IMR-90 (cell line): Measurements from ENCODE around the gene SPNS2. TPM values are rescaled to one million over a fixed set of nuclear protein-coding genes. Genes with fewer than 3 reads are reported as not detected.
A peak's percentile ranks its signal among the peaks of the same experiment; 100 is the strongest.

Experiments used
- ATAC-seq: fragments of 200-7000 bp; cut with Tn5 transposase; 2 replicates; pipeline ENCODE4 v1.9.1; 2020; ENCODE audit warnings: low read depth, mild to moderate bottlenecking, moderate library complexity
- BruUV-seq: library from RNA; stranded (reverse); fragments of 400-500 nt; replicated peaks from 2 replicates; lab custom pipeline; 2021; lab: Mats Ljungman, UMichigan
- CTCF ChIA-PET: fragments of 300-600 bp; formaldehyde crosslinking; extraction: SDS; loops from one replicate; lab custom pipeline; 2021; ENCODE audit warnings: antibody characterized with exemption; lab: Yijun Ruan, JAX
- POLR2A ChIA-PET: fragments of 300-600 bp; sonication (Branson Sonifier 250); formaldehyde crosslinking; loops from one replicate; lab custom pipeline; 2022; ENCODE audit warnings: antibody characterized with exemption; ENCODE audit not compliant: unreplicated experiment; lab: Charles Lee
- DNase-seq: peaks from one replicate; pipeline ENCODE4 v3.0.0; 2013
- H2AFZ ChIP-seq: replicated peaks from 2 replicates; pipeline ENCODE3; 2013; ENCODE audit warnings: low read length, mild to moderate bottlenecking; ENCODE audit not compliant: poor library complexity
- H2AK5ac ChIP-seq: 2 replicates; pipeline ENCODE4 v1.6.1; 2013; ENCODE audit warnings: low read depth, low read length, inconsistent platforms
- H2AK9ac ChIP-seq: replicated peaks from 2 replicates; pipeline ENCODE3; 2013; ENCODE audit warnings: mild to moderate bottlenecking, low read depth, low read length, moderate library complexity; ENCODE audit not compliant: poor library complexity
- H2BK120ac ChIP-seq: 2 replicates; pipeline ENCODE4 v1.6.1; 2013; ENCODE audit warnings: low read depth, low read length, inconsistent platforms
- H2BK15ac ChIP-seq: 3 replicates; pipeline ENCODE4 v1.6.1; 2013; ENCODE audit warnings: low read depth, low read length, inconsistent platforms
- H2BK20ac ChIP-seq: 2 replicates; pipeline ENCODE4 v1.6.1; 2013; ENCODE audit warnings: low read depth, mild to moderate bottlenecking, inconsistent platforms, low read length, moderate library complexity
- H2BK5ac ChIP-seq: 2 replicates; pipeline ENCODE4 v1.6.1; 2013; ENCODE audit warnings: mild to moderate bottlenecking, low read depth, low read length, inconsistent platforms; ENCODE audit not compliant: poor library complexity, severe bottlenecking
- H3K14ac ChIP-seq: replicated peaks from 2 replicates; pipeline ENCODE4 v1.6.1; 2013; ENCODE audit warnings: low read depth, low read length, inconsistent platforms
- H3K18ac ChIP-seq: 2 replicates; pipeline ENCODE4 v1.6.1; 2013; ENCODE audit warnings: low read depth, low read length, control low read depth
- H3K23ac ChIP-seq: 2 replicates; pipeline ENCODE4 v1.6.1; 2013; ENCODE audit warnings: low read depth, low read length, inconsistent platforms
- H3K27ac ChIP-seq: 2 replicates; pipeline ENCODE4 v1.5.1; 2013; ENCODE audit warnings: mild to moderate bottlenecking, control low read depth, low read length; ENCODE audit not compliant: insufficient read depth
- H3K27me3 ChIP-seq: 2 replicates; pipeline ENCODE4 v1.6.1; 2013; ENCODE audit warnings: low read length; ENCODE audit not compliant: control insufficient read depth, insufficient read depth
- H3K36me3 ChIP-seq: 2 replicates; pipeline ENCODE4 v1.6.1; 2013; ENCODE audit warnings: low read length, mixed read lengths; ENCODE audit not compliant: control insufficient read depth, insufficient read depth
- H3K4ac ChIP-seq: 2 replicates; pipeline ENCODE4 v1.6.1; 2013; ENCODE audit warnings: low read depth, low read length, inconsistent platforms
- H3K4me1 ChIP-seq: 2 replicates; pipeline ENCODE4 v1.6.1; 2013; ENCODE audit warnings: low read length, mixed read lengths; ENCODE audit not compliant: control insufficient read depth, insufficient read depth
- H3K4me2 ChIP-seq: 2 replicates; pipeline ENCODE4 v1.6.1; 2013; ENCODE audit warnings: low read depth, mild to moderate bottlenecking, control low read depth, low read length, moderate library complexity
- H3K4me3 ChIP-seq: 2 replicates; pipeline ENCODE4 v1.5.1; 2013; ENCODE audit warnings: low read depth, mild to moderate bottlenecking, control low read depth, low read length, moderate library complexity; ENCODE audit not compliant: insufficient read depth
- H3K56ac ChIP-seq: 2 replicates; pipeline ENCODE4 v1.6.1; 2013; ENCODE audit warnings: low read length, inconsistent platforms; ENCODE audit not compliant: insufficient read depth; ENCODE audit errors: extremely low read depth
- H3K79me1 ChIP-seq, 2 experiments: 2 replicates each; pipeline ENCODE4 v1.6.1; 2013; ENCODE audit warnings: low read length in 2 of 2, inconsistent platforms in 1 of 2, low read depth in 1 of 2
- H3K9ac ChIP-seq: 2 replicates; pipeline ENCODE4 v1.6.1; 2013; ENCODE audit warnings: low read depth, low read length, control low read depth
- H3K9me1 ChIP-seq: 2 replicates; pipeline ENCODE4 v1.6.1; 2013; ENCODE audit warnings: low read length, inconsistent platforms; ENCODE audit not compliant: insufficient read depth
- H3K9me3 ChIP-seq: 2 replicates; pipeline ENCODE4 v1.6.1; 2013; ENCODE audit warnings: low read length; ENCODE audit not compliant: control insufficient read depth, insufficient read depth
- H4K20me1 ChIP-seq: 2 replicates; pipeline ENCODE4 v1.6.1; 2013; ENCODE audit warnings: low read length, inconsistent platforms; ENCODE audit not compliant: insufficient read depth
- H4K5ac ChIP-seq: 2 replicates; pipeline ENCODE4 v1.6.1; 2013; ENCODE audit warnings: mild to moderate bottlenecking, low read depth, low read length, control low read depth
- H4K8ac ChIP-seq, 2 experiments: 2 replicates each; pipeline ENCODE4 v1.6.1; 2013; ENCODE audit warnings: low read depth in 2 of 2, low read length in 2 of 2, control low read depth in 1 of 2, inconsistent platforms in 1 of 2
- H4K91ac ChIP-seq: 2 replicates; pipeline ENCODE4 v1.6.1; 2013; ENCODE audit warnings: low read depth, low read length, inconsistent platforms; ENCODE audit not compliant: insufficient read depth
- FOS ChIP-seq: fragments of 150-350 bp; IDR thresholded peaks from 2 replicates; pipeline ENCODE4 v1.6.1; 2016; ENCODE audit warnings: low read depth, low read length
- MAFK ChIP-seq: IDR thresholded peaks from 2 replicates; pipeline ENCODE4 v1.6.1; 2012; ENCODE audit warnings: low read depth, low read length, improper control_type of control experiment
- WGBS, 2 experiments: methylation state at CpG; one replicate each; pipeline versions ENCODE4 v1.1.5 to v1.1.7; 2013; ENCODE audit warnings: missing lambda C conversion rate in 2 of 2; ENCODE audit not compliant: insufficient read length in 1 of 2; ENCODE audit errors: extremely low coverage in 2 of 2; 5-methylcytosine and 5-hydroxymethylcytosine counted together
- dilution Hi-C: fragments of 300-500 bp; cut with HindIII; formaldehyde crosslinking; loops from one replicate; pipeline ENCODE4 v1.14.3; 2018; ENCODE audit warnings: low sequenced_read_pairs; ENCODE audit not compliant: unreplicated experiment
- in situ Hi-C: fragments of 300-500 bp; cut with MboI; formaldehyde crosslinking; loops from 3 replicates; pipeline ENCODE4 v1.14.3; 2019; ENCODE audit warnings: low sequenced_read_pairs, inconsistent platforms, mixed read lengths
- intact Hi-C: fragments of 100-400 bp; cut with micrococcal nuclease; formaldehyde crosslinking; loops from 2 replicates; pipeline ENCODE4 v1.10.0; 2022
- polyA plus RNA-seq, 3 experiments: library from polyadenylated mRNA; depleted of rRNA; stranded (reverse); fragments of >200 nt; gene quantifications; 2 replicates each; pipeline ENCODE4 v1.2.3, GENCODE V29; 2012; ENCODE audit warnings: low replicate concordance in 1 of 3
- total RNA-seq: library from RNA; depleted of rRNA; stranded (reverse); fragments of >200 nt; gene quantifications from 2 replicates; pipeline ENCODE4 v1.2.3, GENCODE V29; 2012
- TF ChIP-seq, protein P1 (sequence below): fragments of 150-350 bp; IDR thresholded peaks from 2 replicates; pipeline ENCODE4 v1.6.1; 2017; ENCODE audit warnings: mild to moderate bottlenecking, antibody characterized with exemption, low read length, low read depth

The SPNS2 gene
- total and polyA plus RNA-seq, 2 of the 4 experiments (the other 2 are of a cell fraction), result under 0.01 TPM; not detected in 1

GRCh38 chr17:4555873-4556759, 57.4 kb downstream of the SPNS2 start:
- peak overlapping the region; percentile 61 for H3K4me3 ChIP-seq
- no peak overlapping the region for H3K56ac ChIP-seq
- H2BK5ac ChIP-seq, result peak overlapping the region; percentile 74
- peak overlapping the region; percentile 69 for H2AK9ac ChIP-seq
- 57 to 100% methylated on average over 1 to 3 of the region's 17 CpGs for WGBS, 2 experiments
- H2BK20ac ChIP-seq, result no peak overlapping the region
- no peaks in the 10 kb centered on the region for H3K9me3 ChIP-seq
- H3K14ac ChIP-seq, result peak overlapping the region; percentile 92
- H4K91ac ChIP-seq, result peak overlapping the region; percentile 64
- H3K9me1 ChIP-seq, result 0 out of 2 replicates have a peak, but pooled peaks cover 2% of the 10 kb centered on the region
- H4K20me1 ChIP-seq, result no peaks in the 10 kb centered on the region
- no peak overlapping the region; the same call in 1 of the 2 replicates for H3K18ac ChIP-seq
- H4K5ac ChIP-seq, result peak overlapping the region; percentile 88
- H3K79me1 ChIP-seq, result peaks cover 9 to 33% of the 10 kb centered on the region in 2 experiments
- TF ChIP-seq MAFK (no peak), FOS (no peak)
- TF ChIP-seq, protein P1, sequence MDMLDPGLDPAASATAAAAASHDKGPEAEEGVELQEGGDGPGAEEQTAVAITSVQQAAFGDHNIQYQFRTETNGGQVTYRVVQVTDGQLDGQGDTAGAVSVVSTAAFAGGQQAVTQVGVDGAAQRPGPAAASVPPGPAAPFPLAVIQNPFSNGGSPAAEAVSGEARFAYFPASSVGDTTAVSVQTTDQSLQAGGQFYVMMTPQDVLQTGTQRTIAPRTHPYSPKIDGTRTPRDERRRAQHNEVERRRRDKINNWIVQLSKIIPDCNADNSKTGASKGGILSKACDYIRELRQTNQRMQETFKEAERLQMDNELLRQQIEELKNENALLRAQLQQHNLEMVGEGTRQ, result no peak
- no peak for ATAC-seq
- H3K27me3 ChIP-seq, result no peaks in the 10 kb centered on the region; the same call in 1 of the 2 replicates
- no peak for DNase-seq
- intact Hi-C loops, result loop anchor here (5.0 kb wide), 1 partner anchor 134 kb away; no protein-coding TSS in a partner anchor
- in situ Hi-C loops, result loop anchor here (10.0 kb wide), 1 partner anchor 61 kb away; the partner anchor contains the start of gene SPNS2
- H3K27ac ChIP-seq, result peak overlapping the region; percentile 7; the same call in 1 of the 2 replicates
- dilution Hi-C loops, result no loop called here
- peak overlapping the region; percentile 75 for H3K9ac ChIP-seq
- H3K4me1 ChIP-seq, result peaks cover 8% of the 10 kb centered on the region
- peak overlapping the region; percentile 82 to 96 for H4K8ac ChIP-seq
- ChIA-PET CTCF (interaction anchor here (1.0 kb wide), 1 partner anchor 10 kb away, joined by 3 read pairs; no protein-coding TSS in a partner anchor), POLR2A (no interaction called here)
- peak overlapping the region; percentile 97 for H2AFZ ChIP-seq
- peak overlapping the region; percentile 74 for H3K4me2 ChIP-seq
- peak overlapping the region; percentile 72 for H2AK5ac ChIP-seq
- peaks cover 13% of the 10 kb centered on the region for H3K36me3 ChIP-seq
- H3K4ac ChIP-seq, result peak overlapping the region; percentile 84
- BruUV-seq, result no TSS peak
- H3K23ac ChIP-seq, result peak overlapping the region; percentile 43
- no peak overlapping the region for H2BK15ac ChIP-seq
- H2BK120ac ChIP-seq, result no peak overlapping the region
